Hematopoietic multipotent progenitor cell (in vitro differentiated cells): ENCODE results near the gene MAPRE2. TPM values are rescaled to one million over a fixed set of nuclear protein-coding genes. Genes with fewer than 3 reads are reported as not detected.

Experiments
- DNase-seq, 3 donors: peaks; one replicate each; pipeline ENCODE4 v3.0.0-alpha.2; 2011 to 2015; ENCODE audit warnings: low read depth in 2 of 3, low spot score in 2 of 3
- total RNA-seq: library from RNA; depleted of rRNA; stranded (reverse); fragments of >200 nt; gene quantifications from one replicate; pipeline ENCODE4 v1.2.3, GENCODE V29; 2012

The MAPRE2 gene
- total RNA-seq, 1 donor = 77.6 TPM

DNA sequence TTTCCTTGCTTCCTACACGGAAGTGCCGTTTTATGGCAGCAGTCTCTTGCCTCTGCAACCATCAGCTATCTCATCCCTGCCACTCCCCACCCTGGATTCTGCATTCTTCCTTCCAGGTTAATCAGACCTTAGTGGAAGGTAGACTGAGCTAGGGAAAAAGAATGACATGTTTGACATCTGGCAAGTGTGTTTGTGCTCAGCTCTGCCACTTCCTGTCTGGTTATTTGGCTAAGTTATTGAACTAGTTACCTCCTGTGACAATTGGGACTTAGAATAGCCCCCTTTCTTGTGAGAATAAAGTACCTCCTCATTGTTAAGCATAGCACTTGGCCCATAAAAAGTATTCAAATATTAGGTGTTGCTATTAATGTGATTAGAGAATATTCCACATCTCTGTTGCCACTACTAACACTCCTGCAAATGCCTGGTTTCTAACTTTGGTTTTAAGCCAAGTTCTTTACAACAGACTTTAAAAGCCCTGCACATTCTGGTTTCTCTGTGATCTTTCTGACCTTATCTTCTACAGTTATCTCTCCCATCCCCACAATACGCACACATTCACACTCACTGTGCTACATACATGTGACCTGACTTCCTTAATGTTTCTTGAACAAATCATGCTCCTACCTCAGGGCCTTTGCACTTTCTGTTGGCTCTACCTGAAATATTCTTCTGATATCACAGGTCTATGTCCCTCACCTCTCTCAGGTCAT, 10.8 kb upstream of the MAPRE2 start:
- no peak for DNase-seq

DNA sequence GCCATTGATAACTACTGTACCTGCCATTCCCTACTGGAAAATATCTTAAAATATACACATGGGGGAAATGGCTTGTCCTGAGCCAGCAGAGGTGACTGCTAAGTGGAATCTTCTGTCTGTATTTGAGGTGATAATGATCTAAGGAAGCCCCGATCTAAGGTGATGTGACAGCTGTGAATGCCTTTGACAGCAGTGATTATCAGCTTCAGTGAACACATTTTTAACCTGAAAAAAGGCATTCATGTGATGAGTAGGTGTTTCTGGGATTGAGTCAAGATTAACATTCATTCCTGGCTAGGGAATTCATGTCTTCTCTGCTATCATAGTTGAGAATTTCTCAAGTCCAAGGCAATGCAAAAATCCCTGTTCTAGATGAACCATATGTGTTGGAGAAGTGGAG, 9.1 kb upstream of the MAPRE2 start:
- no peak for DNase-seq

DNA sequence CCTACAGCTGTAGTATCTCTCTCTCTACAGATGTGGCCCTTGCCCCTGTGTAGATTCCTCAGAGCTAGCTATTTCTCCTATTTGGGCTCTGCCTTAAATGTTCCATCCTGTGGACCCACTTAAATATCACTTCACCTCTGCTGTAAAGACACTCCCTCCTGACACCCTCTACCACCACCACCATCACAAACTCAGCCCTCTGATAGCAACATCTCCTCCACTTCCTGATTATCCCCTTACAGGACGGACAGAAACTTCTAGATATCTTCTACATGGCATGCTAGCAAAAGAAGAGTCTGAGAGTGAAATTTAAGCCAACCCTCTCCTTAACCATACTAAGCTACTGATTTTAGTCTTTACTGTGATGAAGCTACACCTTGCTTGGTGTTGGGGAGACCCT, 3.2 kb upstream of the MAPRE2 start:
- no peak for DNase-seq

DNA sequence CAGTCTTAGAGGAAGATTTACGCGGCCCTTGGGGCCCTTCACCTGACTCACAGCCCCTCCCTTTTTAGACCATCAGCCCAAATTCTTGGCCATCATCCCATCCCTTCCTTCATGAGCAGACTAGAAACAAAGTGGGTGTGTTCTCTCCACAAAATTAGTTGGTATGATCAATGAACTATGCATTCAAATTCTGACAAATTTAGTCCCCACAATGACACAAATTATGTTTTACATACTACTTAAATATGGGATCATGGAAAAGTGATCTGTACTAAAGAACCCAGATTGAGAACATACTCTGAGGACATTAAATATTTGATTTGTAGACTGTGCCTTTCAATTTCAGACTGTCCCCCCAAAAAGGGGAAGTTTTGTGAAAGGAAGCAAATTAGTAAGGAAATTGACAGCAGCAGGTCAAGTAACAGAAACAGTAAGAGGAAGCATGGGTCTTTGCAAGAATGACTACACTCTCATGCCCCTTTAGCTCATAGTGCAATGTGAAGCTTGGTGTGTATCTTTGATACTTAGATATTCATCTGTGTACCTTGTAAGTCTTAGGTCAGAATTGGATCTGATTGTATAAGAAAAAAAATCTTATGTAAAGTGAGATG, 2.2 kb upstream of the MAPRE2 start:
- DNase-seq = peak in 2 of 3 donors; percentile 58 to 78

DNA sequence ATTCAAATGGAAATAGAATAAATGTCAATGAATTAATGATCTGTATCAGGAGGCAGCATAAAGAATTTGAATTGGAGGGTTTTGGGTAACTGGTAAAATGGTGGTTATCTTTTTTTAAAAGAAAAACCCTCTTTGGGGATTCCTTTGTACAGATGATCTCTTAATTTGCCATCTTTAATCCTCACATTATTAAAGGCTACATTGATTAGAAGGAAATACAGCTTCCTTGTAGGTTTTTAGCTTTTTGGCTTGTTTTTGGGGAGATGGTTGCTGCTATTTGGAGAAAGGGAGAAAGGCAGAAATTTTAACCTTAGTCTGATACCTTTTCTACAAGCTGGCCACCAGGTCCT, 600 bp upstream of the MAPRE2 start:
- DNase-seq = no peak

DNA sequence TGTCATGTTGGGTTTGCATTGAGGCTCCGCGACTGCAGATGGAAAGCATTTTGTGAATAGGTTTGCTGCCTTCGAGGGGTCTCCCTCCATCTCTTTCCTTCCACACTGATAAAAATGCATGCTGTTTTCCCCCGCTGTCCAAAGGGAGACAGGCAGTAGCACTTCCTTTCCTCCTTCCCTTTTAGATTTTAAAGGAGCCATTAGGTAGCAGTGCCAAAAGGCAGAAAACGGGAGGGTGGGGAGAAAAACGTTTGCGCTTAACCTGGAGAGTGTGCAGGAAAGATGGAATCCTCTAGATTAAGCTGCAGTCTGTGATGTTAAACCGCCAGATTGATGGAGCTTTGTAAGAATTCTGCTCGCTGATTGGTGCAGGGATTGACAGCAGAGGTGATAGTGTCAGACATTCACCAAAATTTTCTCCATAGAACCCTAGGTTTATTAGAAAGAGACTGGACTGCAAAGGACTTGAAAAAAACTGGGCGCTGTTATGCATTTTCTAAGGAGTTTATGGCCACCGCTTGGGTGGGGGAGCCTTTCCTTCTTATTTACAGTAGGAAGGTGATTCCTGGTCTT, 688 bp downstream of the MAPRE2 start:
- no peak for DNase-seq

DNA sequence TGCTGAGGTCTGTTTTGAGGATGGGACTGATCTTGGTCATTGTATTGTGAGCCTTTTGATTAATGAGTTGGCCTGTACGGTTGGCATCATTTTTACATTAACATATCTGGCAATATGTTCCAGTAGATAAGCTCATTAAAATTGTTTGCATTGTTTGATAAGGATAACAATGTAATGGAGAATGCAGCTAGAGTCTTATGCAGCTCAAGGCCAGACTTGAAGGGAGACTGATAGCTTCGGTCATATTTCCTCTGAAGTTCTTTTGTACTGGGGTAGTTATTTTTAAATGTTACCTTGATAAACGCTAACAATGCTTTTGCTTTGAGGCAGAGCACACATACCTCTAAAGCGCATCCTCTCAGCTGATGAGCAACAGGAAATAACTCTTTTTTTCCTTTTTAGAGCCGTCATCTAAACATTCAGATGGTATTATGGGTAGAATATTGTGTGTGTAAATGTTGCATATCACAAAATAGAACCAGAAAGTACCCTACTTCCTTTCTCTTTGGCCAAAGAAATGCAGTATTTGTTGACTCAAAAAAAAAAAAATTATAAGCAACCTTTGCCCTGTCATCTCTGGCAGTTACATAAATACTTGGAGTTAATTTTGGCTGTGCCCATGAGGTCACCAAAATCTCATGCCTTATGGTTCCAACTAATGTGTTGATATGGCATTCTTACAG, 1.3 kb downstream of the MAPRE2 start:
- peak in 2 of 3 donors; percentile 14 to 55 for DNase-seq

DNA sequence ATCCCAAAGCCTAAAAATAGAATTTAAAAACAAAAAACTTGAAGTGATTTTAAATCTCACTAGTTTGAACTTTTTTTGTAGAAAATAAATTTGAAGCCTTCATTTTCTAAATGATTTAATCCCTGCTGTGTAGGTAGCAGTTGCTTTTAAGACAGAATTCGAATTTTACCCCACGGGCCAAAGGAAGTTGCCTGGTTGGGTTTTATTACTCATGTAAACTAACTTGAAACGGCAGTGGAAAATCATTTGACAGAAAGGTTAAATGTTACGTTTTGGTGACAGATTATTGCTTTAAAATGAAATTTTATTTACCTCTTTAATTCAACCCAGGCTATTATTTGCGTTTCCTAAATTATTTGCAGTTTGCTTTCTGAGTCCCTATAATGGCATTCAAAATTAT, 2.0 kb downstream of the MAPRE2 start:
- DNase-seq = no peak

DNA sequence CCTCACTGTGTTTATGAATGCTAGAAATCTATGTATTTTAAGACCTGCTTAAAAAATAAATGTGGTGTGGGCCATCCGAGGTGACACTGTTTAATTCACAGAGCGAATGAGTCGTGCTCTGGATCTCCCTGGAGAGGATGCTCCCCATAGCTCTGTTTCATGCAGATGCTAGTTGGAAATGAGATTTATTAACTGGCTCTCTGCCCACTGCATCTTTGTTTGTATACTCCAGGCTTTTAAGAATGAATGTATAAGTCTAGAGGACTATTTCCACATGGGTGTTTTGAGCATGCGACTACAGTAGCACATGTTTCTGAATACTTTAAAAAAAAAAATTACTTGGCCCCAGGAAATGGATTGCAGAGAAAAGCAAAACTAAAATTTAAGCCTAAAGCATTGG, 3.9 kb downstream of the MAPRE2 start:
- no peak for DNase-seq

DNA sequence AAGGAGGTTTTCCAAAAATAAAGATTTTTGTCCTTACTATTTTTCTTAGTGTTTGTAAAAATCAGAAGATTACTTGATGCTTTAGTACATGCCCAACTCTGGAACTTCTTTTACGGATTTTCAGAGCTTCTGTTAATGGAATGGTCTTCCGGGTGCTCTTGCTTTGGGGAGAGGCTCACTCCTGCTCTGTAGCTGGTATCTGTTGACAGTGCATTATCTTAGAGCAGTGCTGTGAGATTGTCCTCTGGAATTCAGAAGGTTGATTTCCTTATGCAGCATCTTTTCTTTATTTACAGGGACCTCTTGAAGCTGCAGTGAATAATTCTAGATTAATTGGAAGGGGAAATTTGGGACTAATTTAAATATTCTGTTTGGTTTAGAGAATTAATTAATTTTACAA, 4.6 kb downstream of the MAPRE2 start:
- DNase-seq = no peak

DNA sequence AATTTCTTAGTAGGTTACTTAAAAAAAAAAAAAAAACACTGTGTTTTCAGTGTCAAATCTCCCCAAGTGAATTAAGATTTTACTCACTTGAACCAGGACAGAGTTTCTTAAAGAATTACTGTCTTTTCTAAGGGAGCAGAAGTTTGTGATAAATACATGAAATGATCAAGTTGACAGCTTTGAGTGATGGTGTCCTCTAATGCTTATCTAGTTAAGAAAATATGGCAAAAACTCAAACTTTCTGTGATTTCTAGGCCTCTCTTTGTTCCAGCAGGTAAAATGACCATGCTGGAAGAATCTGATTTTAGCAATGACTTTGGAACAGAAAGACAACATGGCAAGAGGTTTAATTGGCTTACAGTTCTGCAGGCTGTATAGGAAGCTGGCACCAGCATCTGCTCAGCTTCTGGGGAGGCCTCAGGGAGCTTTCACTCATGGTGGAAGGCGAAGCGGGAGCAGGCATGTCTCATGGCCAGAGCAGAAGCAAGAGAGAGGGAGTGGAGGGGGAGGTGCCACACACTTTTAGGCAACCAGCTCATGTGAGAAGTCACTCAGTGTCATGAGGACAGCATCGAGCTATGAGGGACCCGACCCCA, 6.6 kb downstream of the MAPRE2 start:
- DNase-seq = no peak

DNA sequence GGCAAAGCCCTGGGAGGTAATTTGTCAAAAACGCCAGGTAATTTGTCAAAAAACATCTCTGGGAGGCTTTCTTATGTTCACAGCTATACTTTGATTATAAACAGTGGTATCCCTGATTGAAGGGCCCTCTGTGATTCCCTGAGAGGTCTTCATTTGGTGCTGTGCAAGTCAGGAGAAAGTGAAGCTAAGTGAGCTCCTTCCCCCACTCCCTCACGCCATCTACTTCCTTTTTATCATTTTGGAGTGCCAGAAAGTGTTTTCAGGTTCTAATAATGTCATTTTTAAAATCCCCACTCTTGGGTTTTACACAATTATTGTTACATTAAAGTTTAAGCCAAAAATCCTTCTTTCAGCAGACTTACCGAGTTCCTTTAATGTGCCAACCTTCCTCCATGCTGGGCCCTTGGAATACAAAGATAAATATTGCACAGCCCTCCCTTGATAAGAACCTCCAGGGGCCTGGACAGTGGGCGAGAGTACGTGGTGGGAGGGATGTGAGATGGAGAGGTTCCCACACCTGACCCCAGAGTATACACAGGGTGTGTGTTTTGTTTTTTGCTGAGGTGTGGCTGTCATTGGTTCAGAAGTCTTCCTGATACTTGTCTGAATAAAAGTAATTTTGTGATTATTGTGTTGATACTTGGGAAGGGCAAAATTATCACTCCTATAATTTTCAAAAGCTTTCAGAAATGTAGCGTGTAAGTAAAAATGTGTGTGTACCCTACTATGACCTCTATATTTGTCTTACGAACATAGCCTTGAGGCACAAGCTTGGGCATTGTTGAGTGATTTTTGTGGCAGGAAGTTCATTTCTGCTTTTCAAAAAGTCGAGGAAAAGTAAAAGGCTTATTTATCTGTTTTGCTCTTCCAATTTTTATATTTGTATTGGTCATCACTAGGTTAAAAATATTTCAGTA, 8.2 kb downstream of the MAPRE2 start:
- DNase-seq = no peak

DNA sequence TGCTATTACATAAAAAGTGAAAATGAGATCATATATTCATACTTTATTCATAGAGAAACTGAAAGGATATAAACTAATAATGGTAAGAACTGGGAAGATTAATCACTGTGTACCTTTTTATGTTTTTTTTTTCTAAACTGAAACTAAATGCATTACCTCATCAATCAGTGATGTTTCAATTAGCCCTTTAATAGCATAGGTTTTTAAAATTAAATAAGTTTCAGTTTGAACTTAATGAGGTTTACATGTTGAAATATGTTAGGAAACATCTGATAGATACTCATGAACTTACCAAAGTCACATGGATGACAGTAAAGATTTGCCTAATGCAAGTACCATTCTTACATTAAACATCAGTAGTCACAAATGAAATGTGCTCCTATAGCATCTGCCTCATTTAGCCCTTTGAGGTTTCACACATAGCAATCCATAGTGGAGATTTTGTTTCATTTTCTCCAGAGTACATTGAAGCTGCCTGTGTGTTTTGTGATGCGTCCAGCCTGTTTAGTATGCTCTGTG, 8.9 kb downstream of the MAPRE2 start:
- no peak for DNase-seq

DNA sequence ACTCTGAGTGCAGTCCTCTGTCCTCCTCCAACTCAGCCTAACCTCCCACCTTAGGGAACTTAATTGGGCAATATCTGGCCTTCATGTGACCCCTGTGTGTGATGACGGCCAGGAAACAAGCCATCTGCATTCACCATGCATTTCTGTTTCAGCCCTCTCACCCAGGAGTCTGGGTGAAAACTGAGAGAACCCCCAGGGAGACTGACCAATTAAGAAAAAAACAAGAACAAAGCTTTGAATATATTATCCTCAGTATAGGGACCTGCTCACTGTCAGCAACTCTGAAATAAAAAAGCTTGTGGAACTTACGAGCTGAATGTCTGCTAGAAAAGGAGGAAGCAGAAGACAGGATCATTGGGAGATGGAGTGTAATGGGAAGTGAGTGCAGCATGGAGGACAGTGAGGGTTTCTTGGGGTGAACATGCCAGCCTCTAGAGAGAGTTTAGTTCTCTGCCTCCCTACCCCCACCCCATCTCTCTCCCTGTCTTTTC, 9.5 kb downstream of the MAPRE2 start:
- DNase-seq = no peak

DNA sequence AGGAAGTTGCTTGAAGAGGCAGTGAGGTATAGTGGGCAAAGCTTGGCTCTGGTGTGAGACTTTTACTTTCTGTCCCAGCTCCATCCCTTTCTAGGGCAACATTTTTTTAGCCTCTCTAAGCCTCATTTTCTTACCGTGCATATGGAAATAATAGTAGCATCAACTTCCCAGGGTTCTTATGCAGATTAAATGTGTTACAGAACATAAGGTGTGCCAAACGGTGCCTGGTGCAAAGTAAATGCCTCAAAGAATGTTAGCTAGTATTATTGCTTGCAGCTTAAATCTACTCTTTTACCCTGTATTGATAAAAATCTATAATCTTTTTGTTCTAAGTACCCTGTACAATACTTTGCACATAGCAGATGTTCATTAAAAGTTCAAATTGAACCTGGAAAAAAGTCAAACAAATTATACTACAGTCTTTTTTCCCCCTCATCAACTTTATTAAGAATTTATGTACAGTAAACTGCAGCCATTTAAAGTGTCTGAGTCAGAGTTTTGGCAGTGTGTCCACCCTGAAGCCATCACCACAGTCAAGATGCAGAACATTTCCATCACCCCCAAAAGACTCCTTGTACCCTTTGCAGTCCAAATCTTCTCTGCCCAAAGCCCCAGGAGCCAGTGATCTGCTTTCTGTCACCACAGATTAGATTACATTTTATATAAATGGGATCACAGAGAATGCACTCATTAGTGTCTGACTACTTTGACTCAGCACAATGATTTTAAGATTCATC, 10.6 kb downstream of the MAPRE2 start:
- no peak for DNase-seq

DNA sequence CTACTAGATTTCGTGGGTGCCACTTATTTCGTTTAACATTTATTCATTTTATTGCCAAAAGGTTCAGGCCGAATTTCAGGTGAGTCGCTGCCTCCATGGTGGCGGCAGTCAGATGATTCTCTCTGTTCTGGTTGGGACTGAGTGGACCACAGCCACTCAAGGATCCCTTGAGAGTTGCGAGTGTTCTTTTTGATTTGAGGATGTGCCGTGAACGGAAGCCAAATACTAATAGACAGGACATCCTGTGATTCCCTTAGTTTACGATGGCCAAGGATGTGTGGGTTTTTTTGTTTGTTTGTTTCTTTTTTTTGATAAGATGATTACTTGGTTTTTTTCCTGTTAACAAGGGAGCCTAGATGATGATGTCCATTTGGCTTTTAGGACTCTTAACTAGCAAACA, 13.2 kb downstream of the MAPRE2 start:
- no peak for DNase-seq

DNA sequence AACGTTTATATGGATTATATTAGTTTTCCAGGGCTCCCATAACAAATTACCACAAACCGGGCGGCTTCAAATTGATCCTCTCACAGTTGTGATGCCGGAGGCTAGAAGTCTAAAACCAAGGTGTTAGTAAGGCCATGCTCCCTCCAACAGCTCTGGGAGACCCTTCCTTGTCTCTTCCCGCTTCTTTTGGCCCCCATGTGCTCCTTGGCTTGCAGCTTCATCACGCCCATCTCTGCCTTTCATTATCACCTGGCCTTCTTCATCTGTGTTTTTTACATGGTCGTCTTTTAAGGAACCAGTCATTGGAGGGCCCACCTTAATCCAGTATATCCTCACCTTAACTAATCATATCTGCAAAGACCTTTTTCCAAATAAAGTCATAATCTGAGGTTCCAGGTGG, 13.9 kb downstream of the MAPRE2 start:
- DNase-seq = no peak

DNA sequence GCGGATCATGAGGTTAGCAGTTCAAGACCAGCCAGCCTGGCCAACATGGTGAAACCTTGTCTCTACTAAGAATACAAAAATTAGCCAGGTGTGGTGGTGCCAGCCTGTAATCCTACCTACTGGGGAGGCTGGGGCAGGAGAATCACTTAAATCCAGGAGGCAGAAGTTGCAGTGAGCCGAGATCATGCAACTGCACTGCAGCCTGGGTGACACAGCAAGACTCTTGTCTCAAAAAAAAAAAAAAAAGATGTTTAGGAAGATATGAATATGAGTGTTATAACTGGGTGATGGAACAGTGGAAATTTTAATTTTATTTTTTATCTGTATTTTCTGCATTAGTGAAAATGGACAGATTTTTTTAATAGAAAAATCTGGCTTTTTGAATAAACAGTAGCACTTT, 14.5 kb downstream of the MAPRE2 start:
- DNase-seq = no peak

DNA sequence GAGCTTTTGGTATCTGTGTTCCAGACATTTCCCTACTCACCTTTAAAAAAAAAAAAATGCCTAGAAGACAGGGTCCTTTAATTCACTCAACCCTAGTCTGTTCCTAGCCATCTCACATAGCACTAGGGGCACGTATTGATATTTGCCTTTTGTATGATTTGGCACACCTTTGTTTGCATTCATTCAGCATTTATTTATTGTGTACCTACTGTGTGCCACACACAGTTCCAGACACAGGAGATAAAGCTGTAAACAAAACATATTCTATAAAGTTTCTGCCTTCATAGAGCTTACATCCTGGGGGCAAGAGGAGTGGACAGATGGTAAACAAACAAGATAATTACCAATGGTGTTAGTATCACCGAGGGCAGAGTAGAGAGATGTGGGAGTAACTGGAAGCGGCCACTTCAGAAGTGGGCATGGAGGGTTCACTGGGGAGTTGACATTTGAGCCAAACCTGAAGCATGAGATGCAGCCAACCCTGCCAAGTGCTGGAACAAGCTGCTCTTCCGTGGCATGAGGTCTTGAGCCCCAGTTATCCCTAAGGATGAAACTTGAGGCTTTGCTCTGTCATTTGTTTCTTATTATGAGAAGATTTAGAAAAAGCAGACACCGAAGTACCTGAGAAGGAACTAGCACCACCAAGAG, 18.2 kb downstream of the MAPRE2 start:
- no peak for DNase-seq
